Common myeloid progenitor, CD34-positive (primary cell): ENCODE results near the gene COMMD10.

ENCODE experiments used
- CTCF ChIA-PET: fragments of 350-600 bp; sonication (Branson Sonifier 250); formaldehyde crosslinking; loops from one replicate; lab custom pipeline; 2021; ENCODE audit warnings: antibody characterized with exemption; lab: Charles Lee
- POLR2A ChIA-PET: fragments of 350-600 bp; sonication (Branson Sonifier 250); formaldehyde crosslinking; loops from one replicate; lab custom pipeline; 2021; ENCODE audit warnings: antibody characterized with exemption; lab: Charles Lee
- DNase-seq, 3 donors: peaks; one replicate each; pipeline versions ENCODE4 v3.0.0 to v3.0.0-alpha.2; 2013
- H3K27ac ChIP-seq, 2 experiments: 1 replicate in 1 of 2; 2 replicates in 1 of 2; pipeline ENCODE4 v1.7.0; 2013; ENCODE audit warnings: inconsistent platforms in 2 of 2, low read length in 2 of 2, mild to moderate bottlenecking in 2 of 2, low read depth in 1 of 2, moderate library complexity in 1 of 2; ENCODE audit not compliant: severe bottlenecking in 2 of 2, insufficient read depth in 1 of 2, poor library complexity in 1 of 2
- H3K27me3 ChIP-seq, 5 experiments: replicated peaks in 2 of 5; 1 replicate in 3 of 5; 2 replicates in 2 of 5; pipeline versions ENCODE4 v1.6.1 to v1.7.0; 2013; ENCODE audit warnings: low read length in 4 of 5, mild to moderate bottlenecking in 2 of 5, moderate library complexity in 2 of 5, inconsistent platforms in 1 of 5; ENCODE audit not compliant: insufficient read depth in 5 of 5, control insufficient read depth in 4 of 5
- H3K36me3 ChIP-seq, 4 experiments: 1 replicate in 2 of 4; 2 replicates in 2 of 4; pipeline versions ENCODE4 v1.6.1 to v1.7.0; 2013; ENCODE audit warnings: low read length in 3 of 4, control low read depth in 1 of 4, mild to moderate bottlenecking in 1 of 4; ENCODE audit not compliant: control insufficient read depth in 4 of 4, insufficient read depth in 4 of 4
- H3K4me1 ChIP-seq, 4 experiments: 1 replicate in 3 of 4; 2 replicates in 1 of 4; pipeline versions ENCODE4 v1.6.1 to v1.7.1; 2013; ENCODE audit warnings: low read length in 3 of 4, mild to moderate bottlenecking in 3 of 4, control low read depth in 1 of 4, inconsistent platforms in 1 of 4, moderate library complexity in 1 of 4; ENCODE audit not compliant: control insufficient read depth in 4 of 4, insufficient read depth in 4 of 4; ENCODE audit errors: control extremely low read depth in 1 of 4
- H3K4me3 ChIP-seq, 7 experiments: 1 replicate in 4 of 7; 2 replicates in 3 of 7; pipeline versions ENCODE4 v1.5.1 to v1.7.0; 2013; ENCODE audit warnings: mild to moderate bottlenecking in 7 of 7, low read length in 6 of 7, moderate library complexity in 6 of 7, inconsistent platforms in 2 of 7, low read depth in 2 of 7, control low read depth in 1 of 7; ENCODE audit not compliant: insufficient read depth in 4 of 7, control insufficient read depth in 1 of 7; ENCODE audit errors: extremely low read depth in 1 of 7
- H3K9me3 ChIP-seq, 5 experiments: 1 replicate in 4 of 5; 2 replicates in 1 of 5; pipeline versions ENCODE4 v1.6.1 to v1.7.1; 2013; ENCODE audit warnings: low read length in 4 of 5, mild to moderate bottlenecking in 2 of 5, inconsistent platforms in 1 of 5, low read depth in 1 of 5, moderate library complexity in 1 of 5; ENCODE audit not compliant: control insufficient read depth in 4 of 5, insufficient read depth in 2 of 5; ENCODE audit errors: control extremely low read depth in 1 of 5
- WGBS: methylation state at CpG from one replicate; pipeline ENCODE4 v1.1.5; 2013; ENCODE audit not compliant: insufficient coverage; 5-methylcytosine and 5-hydroxymethylcytosine counted together

The COMMD10 gene

DNA sequence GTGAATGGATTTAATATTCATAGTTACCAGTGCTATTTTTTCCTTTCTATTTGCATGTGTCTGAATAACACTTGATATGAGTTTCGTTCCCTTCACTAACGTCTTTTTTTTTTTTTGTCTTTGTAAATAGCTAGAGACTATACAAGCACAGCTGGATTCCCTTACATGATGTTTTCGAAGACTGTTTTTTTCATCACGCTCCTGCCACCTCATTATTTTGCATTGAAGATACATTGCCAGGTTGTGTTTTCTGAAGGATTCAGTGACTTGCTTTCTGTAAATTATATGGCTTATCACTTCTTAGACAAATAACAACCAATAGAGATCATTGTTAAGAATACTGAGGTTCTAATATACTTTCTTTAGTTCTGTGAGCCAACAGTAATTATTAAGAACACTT lies 207.5 kb downstream of the COMMD10 start:
- POLR2A ChIA-PET: no interaction called here
- Histone ChIP-seq H3K4me1 (no peaks in the 10 kb centered on the region), H3K4me3 (no peak overlapping the region), H3K9me3 (peaks cover 0 to 40% (median 2%) of the 10 kb centered on the region in 5 experiments), H3K36me3 (peaks cover 0 to 28% (median 4%) of the 10 kb centered on the region in 4 experiments), H3K27me3 (no peaks in the 10 kb centered on the region), H3K27ac (no peak overlapping the region)
- CTCF ChIA-PET: no interaction called here
- no CpG with 5 or more reads among the region's 4 CpGs for WGBS
- DNase-seq: no peak

DNA sequence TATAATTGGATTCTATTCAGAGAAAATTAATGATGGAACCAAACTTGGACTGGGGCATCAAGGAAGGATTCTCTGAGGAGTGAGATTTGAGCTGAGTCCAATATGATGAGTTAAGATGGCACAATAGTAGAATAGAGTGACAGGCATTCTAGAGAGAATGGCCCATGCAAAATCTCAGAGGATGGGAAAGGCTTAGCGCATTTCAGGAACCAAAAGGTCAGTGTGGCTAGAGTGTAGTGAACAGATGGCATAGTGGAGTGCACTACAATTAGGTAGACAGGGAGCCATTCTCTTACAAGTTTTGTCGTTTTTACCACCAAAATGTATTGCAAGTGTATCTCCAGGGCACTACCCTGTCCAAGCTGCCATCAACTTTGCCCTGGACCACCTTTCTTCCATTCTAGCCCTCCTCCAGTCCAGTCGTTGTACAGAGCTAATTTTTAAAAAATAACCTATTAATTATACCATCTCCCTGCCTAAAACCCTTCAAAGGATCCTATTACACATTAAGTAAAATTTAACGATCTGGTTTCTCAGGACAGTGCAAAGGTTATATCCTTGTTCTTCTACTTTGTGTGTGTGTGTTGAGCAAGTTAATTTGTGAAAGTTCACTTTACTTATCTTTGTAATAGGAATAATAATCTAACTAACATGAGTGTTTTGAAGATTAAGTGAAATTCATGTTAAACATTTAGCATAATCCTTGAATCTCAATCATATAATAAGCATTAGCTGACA lies 211.7 kb downstream of the COMMD10 start:
- Histone ChIP-seq H3K4me1 (no peaks in the 10 kb centered on the region), H3K27me3 (no peaks in the 10 kb centered on the region), H3K27ac (no peak overlapping the region), H3K4me3 (no peak overlapping the region), H3K9me3 (peaks cover 0 to 32% (median 7%) of the 10 kb centered on the region in 5 experiments), H3K36me3 (peaks cover 6 to 62% (median 14%) of the 10 kb centered on the region in 4 experiments)
- CTCF ChIA-PET: no interaction called here
- no peak for DNase-seq
- WGBS: 91% methylated on average over 3 of the region's 4 CpGs
- POLR2A ChIA-PET: no interaction called here

DNA sequence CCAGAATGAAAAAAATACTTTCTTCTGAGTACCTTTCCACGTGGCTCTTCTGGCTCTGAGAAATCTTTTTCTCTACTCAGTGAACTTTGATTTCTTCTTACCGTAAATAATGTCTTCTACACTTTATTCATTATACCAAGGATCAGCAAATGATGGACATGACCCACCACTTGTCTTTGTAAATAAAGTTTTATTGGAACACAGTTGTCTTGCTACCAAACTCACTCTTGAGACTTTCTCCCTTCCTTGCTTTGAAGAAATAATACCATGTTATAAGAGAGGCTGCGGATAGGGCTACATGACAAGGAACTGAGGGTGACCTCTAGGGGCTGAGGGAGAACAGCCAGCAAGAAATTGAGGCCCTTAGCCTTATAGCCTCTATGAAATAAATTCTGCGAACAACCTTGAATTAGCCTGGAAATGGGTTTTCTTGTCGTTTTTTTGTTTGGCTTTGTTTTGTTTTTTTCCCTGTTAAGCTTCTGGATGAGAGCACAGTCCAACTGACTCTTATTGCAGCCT lies 212.5 kb downstream of the COMMD10 start:
- H3K36me3 ChIP-seq: peaks cover 6 to 62% (median 16%) of the 10 kb centered on the region in 4 experiments
- H3K4me3 ChIP-seq: no peak overlapping the region
- DNase-seq: no peak
- ChIA-PET POLR2A (no interaction called here), CTCF (no interaction called here)
- no peak overlapping the region for H3K27ac ChIP-seq
- no peaks in the 10 kb centered on the region for H3K4me1 ChIP-seq
- 93% methylated on average over 3 of the region's 5 CpGs for WGBS
- no peaks in the 10 kb centered on the region for H3K27me3 ChIP-seq
- peaks cover 0 to 32% (median 7%) of the 10 kb centered on the region in 5 experiments for H3K9me3 ChIP-seq

DNA sequence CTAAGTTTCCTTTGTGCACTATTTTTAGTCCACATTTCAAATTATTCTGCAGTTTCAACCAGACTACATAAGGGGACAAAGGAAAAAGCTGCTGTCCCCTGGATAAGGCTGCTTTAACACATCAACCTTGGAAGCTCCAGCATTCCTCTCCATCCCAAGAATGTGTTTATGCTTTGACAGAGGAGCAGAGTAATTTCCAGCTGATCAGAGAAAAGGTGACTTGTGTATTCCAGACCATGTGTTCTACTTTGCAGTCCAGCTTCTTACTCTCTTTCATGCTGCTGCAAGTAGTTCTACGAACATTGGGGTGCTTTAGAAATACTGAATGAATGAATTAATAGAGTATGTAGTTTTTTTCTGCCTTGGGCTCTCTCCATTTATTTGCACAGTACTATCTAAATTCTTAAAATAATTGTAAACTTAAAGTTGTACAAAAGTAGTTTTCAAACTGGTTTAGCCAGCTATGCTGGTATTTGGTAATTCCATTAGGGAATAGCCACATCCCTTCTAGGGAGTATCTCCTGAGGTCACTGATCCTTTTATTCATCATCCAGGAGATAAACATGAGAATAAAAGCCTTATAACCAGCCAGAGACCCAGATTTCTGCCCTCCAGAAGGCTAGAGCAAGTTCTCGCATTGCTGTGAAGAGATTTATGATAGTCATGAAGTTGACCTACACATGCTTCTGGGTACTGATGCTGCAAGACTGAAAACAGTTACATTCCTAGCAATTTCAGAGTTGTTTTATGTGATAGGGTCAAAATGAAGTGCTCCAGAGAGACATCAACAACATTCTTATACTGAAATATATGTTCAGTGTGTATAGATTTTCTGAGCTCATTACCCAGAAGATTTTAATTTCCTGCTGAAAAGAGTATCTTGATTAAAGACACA lies 215.2 kb downstream of the COMMD10 start:
- Histone ChIP-seq H3K4me3 (no peak overlapping the region), H3K9me3 (peaks cover 0 to 42% (median 10%) of the 10 kb centered on the region in 5 experiments), H3K27me3 (no peaks in the 10 kb centered on the region), H3K4me1 (no peaks in the 10 kb centered on the region), H3K36me3 (peaks cover 12 to 78% (median 31%) of the 10 kb centered on the region in 4 experiments), H3K27ac (no peak overlapping the region)
- ChIA-PET POLR2A (no interaction called here), CTCF (no interaction called here)
- WGBS: 100% methylated on average over 1 of the region's 2 CpGs
- no peak for DNase-seq

DNA sequence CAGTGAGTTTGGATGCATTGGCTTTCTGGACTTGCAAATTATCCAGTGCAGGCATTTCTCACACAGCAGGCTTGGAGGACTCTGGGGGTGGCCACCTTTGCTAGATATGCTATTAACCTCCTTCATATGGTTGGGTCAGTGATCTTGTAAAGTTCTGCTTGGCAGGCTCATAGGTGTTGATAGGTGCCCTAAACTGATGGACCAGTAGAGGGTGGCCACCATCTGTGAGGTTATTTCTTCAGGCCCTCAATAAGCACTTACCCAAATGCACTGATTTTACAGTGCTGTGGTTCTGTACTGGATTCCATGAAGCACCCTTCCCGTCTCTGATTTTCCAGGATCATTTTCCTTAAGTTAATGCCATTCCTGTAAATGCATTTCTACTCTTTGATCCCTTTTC lies 216.3 kb downstream of the COMMD10 start:
- Histone ChIP-seq H3K36me3 (peaks cover 14 to 87% (median 38%) of the 10 kb centered on the region in 4 experiments), H3K4me3 (no peak overlapping the region), H3K9me3 (peaks cover 0 to 43% (median 17%) of the 10 kb centered on the region in 5 experiments), H3K4me1 (no peaks in the 10 kb centered on the region), H3K27me3 (no peaks in the 10 kb centered on the region), H3K27ac (no peak overlapping the region)
- 100% methylated on average over 1 of the region's 1 CpG for WGBS
- POLR2A ChIA-PET: no interaction called here
- CTCF ChIA-PET: no interaction called here
- DNase-seq: no peak

DNA sequence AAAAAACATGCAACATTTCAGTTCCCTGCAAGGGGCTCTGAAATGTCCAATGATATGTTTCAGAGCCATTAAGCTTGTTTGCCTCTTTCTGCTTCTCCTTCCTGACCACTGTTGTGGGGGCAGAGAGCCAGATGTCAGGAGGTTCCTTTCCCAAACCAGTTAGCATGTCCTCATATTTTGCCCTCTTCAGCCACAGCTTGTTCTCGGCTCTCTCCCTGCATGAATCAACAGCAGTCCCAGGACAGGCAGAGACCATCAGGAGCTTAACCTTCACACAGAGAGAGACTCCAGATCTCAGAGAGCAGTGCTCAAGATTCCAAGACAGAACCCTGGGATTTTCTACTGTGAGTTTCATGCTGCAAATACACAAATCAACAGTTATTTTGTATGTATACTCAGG lies 218.5 kb downstream of the COMMD10 start:
- DNase-seq: no peak
- no peaks in the 10 kb centered on the region for H3K27me3 ChIP-seq
- POLR2A ChIA-PET: no interaction called here
- CTCF ChIA-PET: interaction anchor here (1.5 kb wide), 1 partner anchor 14 kb away, joined by 3 read pairs; no protein-coding TSS in a partner anchor
- H3K9me3 ChIP-seq: peaks cover 0 to 45% (median 16%) of the 10 kb centered on the region in 5 experiments
- peaks cover 11 to 88% (median 44%) of the 10 kb centered on the region in 4 experiments for H3K36me3 ChIP-seq
- H3K4me1 ChIP-seq: no peaks in the 10 kb centered on the region
- no peak overlapping the region for H3K4me3 ChIP-seq
- no peak overlapping the region for H3K27ac ChIP-seq
- WGBS: no CpG with 5 or more reads among the region's 1 CpG
